Ovary (tissue), 3 donors: ENCODE results near the gene PLEKHO2.
"Not testable (repeated sequence)": the region's sequence is repeated elsewhere in the genome, so short reads cannot be mapped to it uniquely, and the experiment has no call there.

ENCODE experiments used
- POLR2A ChIP-seq: fragments of 450-650 bp; IDR thresholded peaks from one replicate; pipeline ENCODE4 v1.6.1; 2017; ENCODE audit warnings: antibody characterized with exemption, mild to moderate bottlenecking, moderate library complexity
- TF ChIP-seq, protein P1 (sequence below), 3 donors: fragments of 450-650 bp in 2 of 3; fragments of 200-600 bp in 1 of 3; IDR thresholded peaks; one replicate each; pipeline versions ENCODE4 v1.5.1 to v1.8.0; 2016 to 2022; ENCODE audit warnings: antibody characterized with exemption in 3 of 3, mild to moderate bottlenecking in 1 of 3
- donor health status: DM: no; HTN: no; CAD: no.

DNA sequence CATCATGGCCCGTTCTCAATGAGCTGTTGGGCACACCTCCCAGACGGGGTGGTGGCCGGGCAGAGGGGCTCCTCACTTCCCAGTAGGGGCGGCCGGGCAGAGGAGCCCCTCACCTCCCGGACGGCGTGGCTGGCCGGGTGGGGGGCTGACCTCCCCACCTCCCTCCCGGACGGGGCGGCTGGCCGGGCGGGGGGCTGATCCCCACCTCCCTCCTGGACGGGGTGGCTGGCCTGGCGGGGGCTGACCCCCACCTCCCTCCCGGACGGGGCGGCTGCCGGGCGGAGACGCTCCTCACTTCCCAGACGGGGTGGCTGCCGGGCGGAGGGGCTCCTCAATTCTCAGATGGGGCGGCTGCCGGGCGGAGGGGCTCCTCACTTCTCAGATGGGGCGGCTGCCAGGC, 42.8 kb upstream of the PLEKHO2 start:
- TF ChIP-seq, protein P1, sequence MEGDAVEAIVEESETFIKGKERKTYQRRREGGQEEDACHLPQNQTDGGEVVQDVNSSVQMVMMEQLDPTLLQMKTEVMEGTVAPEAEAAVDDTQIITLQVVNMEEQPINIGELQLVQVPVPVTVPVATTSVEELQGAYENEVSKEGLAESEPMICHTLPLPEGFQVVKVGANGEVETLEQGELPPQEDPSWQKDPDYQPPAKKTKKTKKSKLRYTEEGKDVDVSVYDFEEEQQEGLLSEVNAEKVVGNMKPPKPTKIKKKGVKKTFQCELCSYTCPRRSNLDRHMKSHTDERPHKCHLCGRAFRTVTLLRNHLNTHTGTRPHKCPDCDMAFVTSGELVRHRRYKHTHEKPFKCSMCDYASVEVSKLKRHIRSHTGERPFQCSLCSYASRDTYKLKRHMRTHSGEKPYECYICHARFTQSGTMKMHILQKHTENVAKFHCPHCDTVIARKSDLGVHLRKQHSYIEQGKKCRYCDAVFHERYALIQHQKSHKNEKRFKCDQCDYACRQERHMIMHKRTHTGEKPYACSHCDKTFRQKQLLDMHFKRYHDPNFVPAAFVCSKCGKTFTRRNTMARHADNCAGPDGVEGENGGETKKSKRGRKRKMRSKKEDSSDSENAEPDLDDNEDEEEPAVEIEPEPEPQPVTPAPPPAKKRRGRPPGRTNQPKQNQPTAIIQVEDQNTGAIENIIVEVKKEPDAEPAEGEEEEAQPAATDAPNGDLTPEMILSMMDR (IDR thresholded peaks at IDR 0.05): not testable (repeated sequence)
- TF ChIP-seq POLR2A: not testable (repeated sequence)
